Measurements from ENCODE around the gene MKS1. TPM values are rescaled to one million over a fixed set of nuclear protein-coding genes. Genes with fewer than 3 reads are reported as not detected.

The MKS1 gene
- total and polyA plus RNA-seq, 2 experiments from 2014 or later: 14.0 to 17.4 TPM

GRCh38 chr17:58174871-58175270 lies 44.2 kb downstream of the MKS1 start:
- Histone ChIP-seq H3K27me3 (ENCODE audit: insufficient read depth) (no peaks in the 10 kb centered on the region), H3K79me2 (replicated peaks; ENCODE audit: insufficient read depth) (no peaks in the 10 kb centered on the region), H3K4me1 (ENCODE audit: insufficient read depth) (no peaks in the 10 kb centered on the region), H3K4me3 (no peak overlapping the region), H2AFZ (no peak overlapping the region), H3K27ac (ENCODE audit: low read depth) (no peak overlapping the region), H4K20me1 (replicated peaks; ENCODE audit: insufficient read depth) (no peaks in the 10 kb centered on the region), H3K9me2 (ENCODE audit: insufficient read depth) (no peaks in the 10 kb centered on the region), H3K36me3 (ENCODE audit: insufficient read depth) (no peaks in the 10 kb centered on the region), H3K4me2 (no peak overlapping the region), H3F3A (replicated peaks; ENCODE audit: low read depth) (no peaks in the 10 kb centered on the region)
- H3K36me3 Mint-ChIP-seq (ENCODE audit: low read depth): no peaks in the 10 kb centered on the region
- DNase-seq (ENCODE audit: low spot score) (no peak), ATAC-seq (no peak)
- no peaks in the 10 kb centered on the region for H3K9me3 Mint-ChIP-seq
- H3K27me3 Mint-ChIP-seq (ENCODE audit: insufficient read depth, low read depth, poor library complexity): peaks cover 10% of the 10 kb centered on the region
- no peaks in the 10 kb centered on the region for H3K4me1 Mint-ChIP-seq
- no peak overlapping the region for H3K27ac Mint-ChIP-seq
- H3K4me3 Mint-ChIP-seq: no peak overlapping the region
- TF ChIP-seq POLR2AphosphoS5 (IDR thresholded peaks at IDR 0.05; ENCODE audit: low read depth): no peak
- TF ChIP-seq ZNF114 (CRISPR knock-in tag; IDR thresholded peaks at IDR 0.05): no peak
- no peak for TF ChIP-seq CTCF (conservative IDR thresholded peaks at IDR 0.05; ENCODE audit: low read depth in 2 of 2)
- TF ChIP-seq NANOG (IDR thresholded peaks at IDR 0.05; ENCODE audit: borderline replicate concordance): no peak
- TF ChIP-seq STAT1 (IDR thresholded peaks at IDR 0.05; ENCODE audit: unreplicated experiment): no peak

- H3K9me3 Mint-ChIP-seq: no peaks in the 10 kb centered on the region
- no peak overlapping the region for H3K27ac Mint-ChIP-seq
- H3K79me2 ChIP-seq (replicated peaks; ENCODE audit: insufficient read depth): no peaks in the 10 kb centered on the region
- H3K9me2 ChIP-seq (ENCODE audit: insufficient read depth): no peaks in the 10 kb centered on the region
- DNase-seq (ENCODE audit: low spot score): peak; percentile 86
- no peak overlapping the region for H3K4me2 ChIP-seq
- H3K36me3 Mint-ChIP-seq (ENCODE audit: low read depth): no peaks in the 10 kb centered on the region
- H2AFZ ChIP-seq: no peak overlapping the region
- no peaks in the 10 kb centered on the region for H3K4me1 ChIP-seq (ENCODE audit: insufficient read depth)
- no peaks in the 10 kb centered on the region for H3F3A ChIP-seq (replicated peaks; ENCODE audit: low read depth)
- H3K4me3 Mint-ChIP-seq: no peak overlapping the region
- H3K4me3 ChIP-seq: no peak overlapping the region
- no peaks in the 10 kb centered on the region for H4K20me1 ChIP-seq (replicated peaks; ENCODE audit: insufficient read depth)
- H3K27me3 Mint-ChIP-seq (ENCODE audit: insufficient read depth, low read depth, poor library complexity): peaks cover 12% of the 10 kb centered on the region
- ATAC-seq: peak; percentile 99
- no peak overlapping the region for H3K27ac ChIP-seq (ENCODE audit: low read depth)
- H3K27me3 ChIP-seq (ENCODE audit: insufficient read depth): no peaks in the 10 kb centered on the region
- H3K36me3 ChIP-seq (ENCODE audit: insufficient read depth): no peaks in the 10 kb centered on the region
- no peaks in the 10 kb centered on the region for H3K4me1 Mint-ChIP-seq
- TF ChIP-seq CREB1 (CRISPR knock-in tag; IDR thresholded peaks at IDR 0.05; ENCODE audit: low read depth): no peak
- no peak for TF ChIP-seq POLR2AphosphoS5 (IDR thresholded peaks at IDR 0.05; ENCODE audit: low read depth)
- TF ChIP-seq JUNB (IDR thresholded peaks at IDR 0.05; ENCODE audit: unreplicated experiment): no peak
- TF ChIP-seq EZH2phosphoT487 (IDR thresholded peaks at IDR 0.05; ENCODE audit: unreplicated experiment): no peak
- TF ChIP-seq ZNF462 (CRISPR knock-in tag; IDR thresholded peaks at IDR 0.05): no peak
- TF ChIP-seq ETS1 (IDR thresholded peaks at IDR 0.05): no peak
- TF ChIP-seq CTCF (conservative IDR thresholded peaks at IDR 0.05; ENCODE audit: low read depth in 2 of 2): peak; percentile 79 to 85
These were observed 46.5 kb downstream of the MKS1 start for GRCh38 chr17:58172369-58173071.

Data from GM23338 (cell line).